ENCODE results near the gene MASP1.

The MASP1 gene

DNA sequence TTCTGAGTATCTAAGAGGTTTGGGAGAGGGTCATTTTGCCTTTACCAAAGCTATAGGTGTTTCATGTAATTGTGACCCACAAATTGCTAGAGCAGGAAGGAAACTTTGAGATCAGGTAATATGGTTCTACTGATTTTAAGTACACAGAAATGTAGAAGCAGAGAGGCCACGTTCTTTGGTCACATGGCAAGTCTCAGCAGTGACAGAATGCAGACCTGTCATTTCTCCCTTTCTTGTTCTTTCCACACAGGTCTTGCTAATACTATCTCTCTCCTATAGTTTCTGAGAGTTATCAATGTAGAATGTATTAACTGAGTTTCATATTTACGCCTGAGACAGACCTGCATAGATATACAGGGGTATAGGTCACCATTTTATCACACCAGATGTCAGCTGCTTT lies 105.2 kb downstream of the MASP1 start:
- DNase-seq (ENCODE audit: low read depth) = no peak

DNA sequence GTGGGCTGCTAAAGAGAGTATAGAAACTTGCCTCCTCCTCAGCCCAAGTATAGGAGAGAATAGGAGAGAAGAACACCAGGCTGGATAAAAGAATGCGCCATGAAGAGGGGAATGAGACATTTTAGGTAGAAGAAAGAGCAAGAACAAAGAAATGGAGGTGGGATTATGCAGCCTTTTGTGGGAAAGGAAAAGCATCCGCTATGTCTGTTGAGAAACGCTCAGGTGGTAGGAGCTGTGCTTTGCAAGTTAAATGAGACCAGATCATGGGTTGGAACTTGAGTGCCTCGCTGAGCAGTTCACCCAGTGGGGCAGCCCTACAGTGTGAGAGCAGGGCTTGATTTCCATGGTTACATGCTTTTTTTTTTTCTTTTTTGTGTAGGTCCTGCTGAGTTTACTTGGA lies 105.8 kb downstream of the MASP1 start:
- no peak for DNase-seq (ENCODE audit: low read depth)

All from GM04503 (cell line).